ENCODE measurements around the gene RNF19B. TPM values are rescaled to one million over a fixed set of nuclear protein-coding genes. Genes with fewer than 3 reads are reported as not detected.

The RNF19B gene
- total and polyA plus RNA-seq, 2 of the 8 experiments (the other 6 are each of a cell fraction or from before 2014, with no cell fraction given), result 9.2 to 11.2 TPM

- H4K8ac ChIP-seq (ENCODE audit: extremely low read depth, insufficient read depth, low read length), result no peak overlapping the region
- H3K27ac ChIP-seq (ENCODE audit: low read depth, low read length), result no peak overlapping the region
- no peak overlapping the region for H2BK120ac ChIP-seq (replicated peaks; ENCODE audit: low read depth, low read length)
- no peaks in the 10 kb centered on the region for H3K23me2 ChIP-seq (ENCODE audit: low read depth, low read length)
- ChIA-PET CTCF (ENCODE audit: partially characterized antibody) (interaction anchor here (0.7 to 6.6 kb wide), 16 partner anchors 7 to 95 kb away, joined by 3 to 64 read pairs (median 3); no protein-coding TSS in a partner anchor), POLR2A (ENCODE audit: partially characterized antibody) (interaction anchor here (0.9 to 4.2 kb wide), 5 partner anchors 8 to 82 kb away, joined by 3 to 21 read pairs (median 4); partner anchors contain the start of gene RNF19B)
- 89% methylated on average over 6 of the region's 6 CpGs; no CpG with 5 or more reads in 1 of the 2 experiments for WGBS, 2 experiments (ENCODE audit: extremely low coverage in 1 of 2, insufficient coverage in 1 of 2, insufficient read length in 1 of 2, insufficient replicate concordance in 2 of 2, low coverage in 1 of 2, low lambda C conversion rate in 2 of 2, missing lambda C conversion rate in 1 of 2)
- no peak overlapping the region for H3K4me2 ChIP-seq (ENCODE audit: insufficient read depth in 1 of 2, low read depth in 2 of 2, low read length in 2 of 2)
- no peaks in the 10 kb centered on the region for H3K9me3 ChIP-seq (ENCODE audit: insufficient read depth in 2 of 2, low read depth in 1 of 2, low read length in 1 of 2)
- TF ChIP-seq RAD21 (IDR thresholded peaks at IDR 0.05 in 1 of 2, conservative IDR thresholded peaks at IDR 0.05 in 1 of 2; ENCODE audit: low read depth in 2 of 2, low read length in 2 of 2) (peak; percentile 17 to 44; a peak in 3 of 4 replicates), ZNF274 (IDR thresholded peaks at IDR 0.05; ENCODE audit: borderline replicate concordance, extremely low read depth, low read length) (no peak), SAP30 (IDR thresholded peaks at IDR 0.05; ENCODE audit: insufficient read depth, insufficient replicate concordance, low read length) (no peak), CTCF (IDR thresholded peaks at IDR 0.05; ENCODE audit: control extremely low read depth in 1 of 3, insufficient read depth in 1 of 3, low read depth in 1 of 3, low read length in 3 of 3) (peak in 2 of 3 experiments; percentile 19 to 38; a peak in 3 of 4 replicates), SP1 (IDR thresholded peaks at IDR 0.05; ENCODE audit: low read depth, low read length) (no peak)
- H3K23ac ChIP-seq (ENCODE audit: insufficient read length), result no peak overlapping the region
- peaks cover 21 to 40% (median 31%) of the 10 kb centered on the region in 4 experiments for H3K36me3 ChIP-seq (ENCODE audit: control insufficient read depth in 2 of 4, insufficient read depth in 4 of 4, low read length in 3 of 4)
- H4K20me1 ChIP-seq (replicated peaks in 1 of 2; ENCODE audit: control insufficient read depth in 1 of 2, insufficient read depth in 2 of 2, low read length in 2 of 2), result peaks cover 0 to 7% of the 10 kb centered on the region in 2 experiments
- H4K5ac ChIP-seq (ENCODE audit: insufficient read length, low read depth, low read length), result no peak overlapping the region
- no peaks in the 10 kb centered on the region for H3K27me3 ChIP-seq (replicated peaks in 1 of 4; ENCODE audit: control insufficient read depth in 3 of 4, extremely low read depth in 1 of 4, insufficient read depth in 3 of 4, low read length in 3 of 4)
- H2AFZ ChIP-seq (ENCODE audit: low read length), result no peak overlapping the region
- H3K4ac ChIP-seq (replicated peaks; ENCODE audit: insufficient read length, low read depth, low read length), result no peak overlapping the region
- no peaks in the 10 kb centered on the region for H3K79me2 ChIP-seq (ENCODE audit: control insufficient read depth in 1 of 2, insufficient read depth in 2 of 2, low read length in 2 of 2)
- no peak overlapping the region for H2BK20ac ChIP-seq (ENCODE audit: low read length)
- H2BK12ac ChIP-seq (ENCODE audit: low read depth, low read length), result no peak overlapping the region
- H3K79me1 ChIP-seq (ENCODE audit: low read depth, low read length), result no peaks in the 10 kb centered on the region
- no peak overlapping the region for H3K18ac ChIP-seq (ENCODE audit: extremely low read depth, low read length)
- H3K9ac ChIP-seq (replicated peaks in 1 of 4; ENCODE audit: extremely low read depth in 1 of 4, low read depth in 3 of 4, low read length in 3 of 4), result no peak overlapping the region
- H3K14ac ChIP-seq (ENCODE audit: insufficient read length), result no peak overlapping the region
- no peak overlapping the region for H2BK15ac ChIP-seq (ENCODE audit: low read length)
- no peak overlapping the region for H3K56ac ChIP-seq (replicated peaks; ENCODE audit: insufficient read length, low read depth, low read length)
- FAIRE-seq (no peak), DNase-seq (ENCODE audit: low read depth in 1 of 2, low spot score in 2 of 2) (no peak)
- no peak overlapping the region for H4K91ac ChIP-seq (replicated peaks; ENCODE audit: insufficient read length, low read length)
- no peak overlapping the region for H3K4me3 ChIP-seq (ENCODE audit: extremely low read depth in 1 of 4, insufficient read depth in 2 of 4, low read depth in 3 of 4, low read length in 4 of 4)
- H2BK5ac ChIP-seq (ENCODE audit: low read depth, low read length), result no peak overlapping the region
- H2AK5ac ChIP-seq (ENCODE audit: low read depth, low read length), result no peak overlapping the region
- H3K4me1 ChIP-seq (replicated peaks in 1 of 4; ENCODE audit: control insufficient read depth in 3 of 4, insufficient read depth in 4 of 4, low read length in 3 of 4), result peaks cover 0 to 4% (median 2%) of the 10 kb centered on the region in 4 experiments; a peak in 4 of 7 replicates
These were observed 42.8 kb upstream of the RNF19B start for GRCh38 chr1:33007190-33008050.
